ENCODE results near the gene SLC25A18.
"Not testable (repeated sequence)": the region's sequence is repeated elsewhere in the genome, so short reads cannot be mapped to it uniquely, and the experiment has no call there.

The SLC25A18 gene, protein sequence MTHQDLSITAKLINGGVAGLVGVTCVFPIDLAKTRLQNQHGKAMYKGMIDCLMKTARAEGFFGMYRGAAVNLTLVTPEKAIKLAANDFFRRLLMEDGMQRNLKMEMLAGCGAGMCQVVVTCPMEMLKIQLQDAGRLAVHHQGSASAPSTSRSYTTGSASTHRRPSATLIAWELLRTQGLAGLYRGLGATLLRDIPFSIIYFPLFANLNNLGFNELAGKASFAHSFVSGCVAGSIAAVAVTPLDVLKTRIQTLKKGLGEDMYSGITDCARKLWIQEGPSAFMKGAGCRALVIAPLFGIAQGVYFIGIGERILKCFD

DNA sequence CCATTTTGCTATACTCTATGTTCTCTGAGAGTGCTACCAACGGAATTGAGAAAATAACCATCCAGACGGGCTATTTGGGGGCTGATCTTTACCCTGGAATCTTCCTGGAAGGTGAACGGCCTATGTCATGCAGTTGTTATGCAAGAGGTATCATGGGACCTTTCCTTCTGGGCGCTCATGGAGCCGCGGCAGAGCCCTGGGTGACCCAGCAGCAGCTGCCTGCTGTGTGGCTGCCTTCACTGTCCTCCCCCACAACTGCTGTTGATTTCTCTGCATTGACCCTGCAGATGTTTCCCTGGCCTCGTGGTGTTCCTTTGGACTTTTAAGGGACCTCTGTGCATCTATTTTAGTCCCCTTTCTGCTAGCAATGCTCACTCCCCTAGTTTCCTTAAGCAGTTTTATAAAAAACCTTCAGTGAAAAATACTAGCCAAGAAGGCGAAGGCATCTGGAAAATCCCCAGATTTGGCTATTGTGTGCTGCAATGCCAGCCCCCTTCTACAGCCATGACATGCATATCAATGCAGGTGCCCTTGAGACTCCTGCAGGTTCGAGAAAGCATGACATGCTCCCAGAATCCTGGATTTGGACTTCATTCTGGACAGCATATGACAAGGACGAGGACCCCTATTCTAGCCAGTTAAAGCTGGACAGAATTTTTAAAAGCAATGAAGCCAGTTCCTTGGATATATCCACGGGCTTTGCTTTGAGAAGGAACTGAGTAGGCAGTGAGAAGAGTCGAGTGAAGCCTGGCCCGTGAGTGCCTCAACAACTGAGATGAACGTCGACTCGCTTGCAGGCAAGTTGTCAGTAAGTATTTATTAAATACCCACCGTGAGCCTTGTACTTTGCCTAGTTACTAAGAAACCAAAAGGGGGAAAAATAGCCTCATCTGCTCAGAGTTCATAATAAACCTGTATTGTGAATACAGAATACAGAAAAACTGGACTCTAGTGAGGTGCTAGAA is at the start of gene SLC25A18:
TSS of gene SLC25A18 (plus strand) at position 593 of the 965 bp plus-strand sequence. CDS start 16,447 bp downstream, outside the sequence.
- DNase-seq = no peak

DNA sequence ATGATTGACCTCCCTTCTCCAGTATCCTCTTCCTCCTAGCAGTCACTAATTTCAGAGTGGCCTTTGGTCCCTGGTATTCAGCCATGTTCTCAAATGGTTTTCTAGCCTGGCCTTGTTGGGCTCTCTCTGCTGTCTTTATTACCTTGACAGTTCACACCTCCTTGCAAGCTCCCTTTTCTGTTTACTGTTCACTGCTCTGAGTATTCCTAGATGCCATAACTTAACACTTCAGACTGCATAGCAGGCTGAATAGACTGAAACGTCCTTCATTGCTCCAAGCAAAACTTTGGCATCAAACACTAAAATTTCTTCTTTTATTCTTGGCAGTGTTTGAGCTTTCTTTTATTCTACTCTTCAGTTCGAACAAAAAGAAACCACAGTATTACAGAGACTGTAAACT is 49.7 kb upstream of the SLC25A18 start:
- DNase-seq = no peak

DNA sequence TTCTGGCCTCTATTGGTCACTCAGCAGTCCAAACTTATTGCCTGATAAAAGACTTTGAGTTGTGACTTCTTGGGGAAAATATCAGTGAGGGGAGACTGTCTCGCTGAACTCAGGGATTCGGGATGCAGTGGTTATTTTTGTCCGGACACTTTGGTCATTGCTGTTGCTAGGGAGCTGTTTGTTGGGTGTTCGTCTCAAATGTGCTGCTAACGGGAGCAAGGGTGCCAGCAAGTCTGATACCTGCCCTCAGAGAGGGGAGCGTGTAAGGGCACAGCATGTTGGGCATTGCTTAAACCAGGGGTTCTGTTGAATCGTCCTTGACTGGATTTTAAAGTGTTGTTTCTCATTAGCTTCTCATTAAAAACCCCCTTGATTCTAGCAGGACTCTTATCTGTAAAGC is 49.2 kb upstream of the SLC25A18 start:
- no peak for DNase-seq

DNA sequence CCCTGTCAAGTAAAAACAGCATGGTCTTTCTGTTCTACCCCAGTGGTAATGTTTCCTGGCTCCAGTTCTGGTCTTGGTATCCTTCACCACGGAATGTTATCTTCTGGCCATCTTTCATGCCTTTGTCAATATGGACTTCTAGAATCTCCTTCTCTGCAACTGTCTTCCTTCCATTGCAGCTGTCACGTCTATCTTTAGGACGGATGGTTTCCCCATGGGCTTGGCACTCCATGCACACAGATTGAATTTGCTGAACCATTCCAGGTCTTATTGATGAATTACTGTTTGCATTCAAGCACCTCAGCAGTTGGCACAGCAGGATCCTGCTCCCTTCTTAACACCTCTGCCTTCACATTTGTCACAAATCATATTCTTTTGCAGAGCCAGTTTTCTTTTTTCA is 44.9 kb upstream of the SLC25A18 start:
- no peak for DNase-seq

DNA sequence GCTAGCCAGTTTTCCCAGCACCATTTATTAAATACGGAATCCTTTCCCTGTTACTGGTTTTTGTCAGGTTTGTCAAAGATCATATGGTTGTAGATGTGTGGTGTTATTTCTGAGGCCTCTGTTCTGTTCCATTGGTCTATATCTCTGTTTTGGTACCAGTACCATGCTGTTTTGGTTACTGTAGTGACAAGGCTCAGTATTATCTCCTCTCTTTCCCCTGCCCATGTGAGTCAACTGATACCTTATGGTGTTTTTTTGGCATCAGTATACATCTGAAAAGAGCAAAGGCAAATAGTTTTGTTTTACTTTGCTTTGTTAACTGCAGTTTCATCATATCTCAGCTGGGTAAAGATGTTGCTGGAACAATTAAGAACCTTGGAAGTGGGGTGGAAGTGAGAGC is 41.3 kb upstream of the SLC25A18 start:
- not testable (repeated sequence) for DNase-seq

DNA sequence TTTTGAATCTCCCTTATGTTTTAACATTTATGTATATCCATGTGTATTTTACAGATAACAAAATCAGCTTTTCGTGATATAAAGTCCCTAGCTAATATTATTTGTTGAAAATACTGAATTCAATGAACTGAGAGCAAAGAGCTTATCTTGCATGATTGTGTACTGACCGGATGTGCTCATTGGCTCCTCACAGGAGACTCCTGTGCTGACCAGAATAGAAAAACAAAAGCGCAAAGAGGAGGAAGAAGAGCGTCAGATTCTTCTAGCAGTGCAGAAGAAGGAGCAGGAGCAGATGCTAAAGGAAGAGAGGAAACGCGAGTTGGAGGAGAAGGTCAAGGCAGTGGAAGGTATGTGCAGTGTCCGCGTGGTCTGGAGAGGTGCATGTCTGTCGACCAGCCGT is 39.4 kb upstream of the SLC25A18 start:
- no peak for DNase-seq

DNA sequence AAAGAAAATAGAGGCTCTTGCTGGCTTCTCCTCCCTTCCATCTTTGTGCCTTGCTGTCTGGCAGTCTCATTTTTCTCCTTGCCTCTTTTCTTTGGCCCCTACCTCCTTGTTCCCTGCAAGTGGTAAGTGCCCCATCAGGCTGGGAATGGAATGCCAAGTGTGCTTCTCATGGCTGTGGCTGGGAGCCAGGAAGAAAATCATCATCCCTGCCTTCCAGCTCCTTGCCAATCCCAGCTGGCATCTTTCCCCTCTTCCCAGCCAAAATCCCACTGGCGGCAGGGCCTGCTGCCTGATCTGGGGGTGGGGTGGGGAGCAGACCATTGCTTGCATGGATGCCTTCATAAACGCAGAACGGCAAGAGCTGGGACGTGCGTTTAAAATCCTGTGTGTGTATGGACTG is 27.0 kb upstream of the SLC25A18 start:
- no peak for DNase-seq

DNA sequence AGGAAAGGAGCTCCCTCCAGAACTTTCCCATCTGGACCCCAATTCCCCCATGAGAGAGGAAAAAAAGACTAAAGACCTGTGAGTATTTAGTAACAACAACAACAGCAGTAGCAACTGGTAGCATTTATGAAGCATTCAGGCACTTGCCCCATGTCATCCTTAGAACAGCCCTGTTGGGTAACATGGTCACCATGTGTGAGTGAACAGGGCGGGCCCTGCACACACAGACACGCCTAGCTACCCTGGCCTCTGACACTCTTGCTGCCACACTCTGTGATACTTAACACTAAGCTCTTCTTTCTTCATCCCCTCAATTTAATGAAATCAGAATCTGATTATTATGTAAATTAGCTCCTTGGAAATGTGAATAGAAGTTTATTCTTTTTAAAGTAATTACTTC is 26.1 kb upstream of the SLC25A18 start:
- no peak for DNase-seq

DNA sequence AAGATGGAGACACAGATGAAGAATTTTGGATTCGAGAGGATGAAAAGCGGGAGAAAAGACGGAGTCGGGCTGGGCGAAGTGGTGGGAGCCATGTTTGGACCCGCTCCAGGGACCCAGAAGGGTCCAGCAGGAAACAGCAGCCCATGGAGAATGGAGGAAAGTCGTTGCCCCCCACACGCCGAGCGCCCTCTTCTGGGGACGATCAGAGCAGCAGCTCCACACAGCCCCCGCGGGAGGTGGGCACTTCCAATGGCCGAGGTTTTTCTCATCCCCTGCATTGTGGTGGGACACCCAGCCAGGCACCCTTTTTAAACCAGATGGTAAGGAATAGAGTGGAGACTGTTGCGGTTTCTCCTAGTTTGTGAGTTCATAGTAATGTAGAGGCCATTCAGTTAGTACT is 22.8 kb upstream of the SLC25A18 start:
- DNase-seq = no peak

DNA sequence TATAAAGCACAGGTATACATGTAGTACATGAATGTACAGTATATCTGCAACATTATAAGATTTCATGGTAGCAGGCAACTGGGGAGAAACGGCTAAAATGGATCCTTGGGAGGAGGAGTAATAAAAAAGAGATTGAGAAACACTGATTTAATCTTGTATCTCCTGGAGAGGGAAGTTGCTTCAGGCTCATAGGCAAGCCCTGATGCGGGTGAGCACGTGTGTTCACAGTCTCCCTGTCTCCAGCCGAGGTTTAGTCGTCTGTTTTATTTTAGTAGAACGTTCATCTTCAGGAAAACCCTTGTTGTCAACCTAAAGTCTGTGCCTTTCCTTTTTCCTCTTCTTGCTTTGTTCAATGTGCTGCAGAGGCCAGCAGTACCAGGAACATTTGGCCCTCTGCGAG is 21.8 kb upstream of the SLC25A18 start:
- no peak for DNase-seq

DNA sequence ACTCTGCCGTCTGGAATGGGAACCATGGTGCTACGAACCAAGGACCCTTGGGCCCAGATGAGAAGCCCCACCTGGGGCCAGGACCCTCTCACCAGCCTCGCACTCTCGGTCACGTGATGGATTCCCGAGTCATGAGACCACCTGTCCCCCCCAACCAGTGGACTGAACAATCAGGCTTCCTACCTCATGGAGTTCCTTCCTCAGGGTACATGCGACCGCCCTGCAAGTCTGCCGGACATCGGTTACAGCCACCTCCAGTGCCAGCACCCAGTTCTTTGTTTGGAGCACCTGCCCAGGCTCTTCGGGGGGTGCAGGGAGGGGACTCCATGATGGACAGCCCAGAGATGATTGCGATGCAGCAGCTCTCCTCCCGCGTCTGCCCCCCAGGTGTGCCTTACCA is 20.8 kb upstream of the SLC25A18 start:
- DNase-seq = no peak

DNA sequence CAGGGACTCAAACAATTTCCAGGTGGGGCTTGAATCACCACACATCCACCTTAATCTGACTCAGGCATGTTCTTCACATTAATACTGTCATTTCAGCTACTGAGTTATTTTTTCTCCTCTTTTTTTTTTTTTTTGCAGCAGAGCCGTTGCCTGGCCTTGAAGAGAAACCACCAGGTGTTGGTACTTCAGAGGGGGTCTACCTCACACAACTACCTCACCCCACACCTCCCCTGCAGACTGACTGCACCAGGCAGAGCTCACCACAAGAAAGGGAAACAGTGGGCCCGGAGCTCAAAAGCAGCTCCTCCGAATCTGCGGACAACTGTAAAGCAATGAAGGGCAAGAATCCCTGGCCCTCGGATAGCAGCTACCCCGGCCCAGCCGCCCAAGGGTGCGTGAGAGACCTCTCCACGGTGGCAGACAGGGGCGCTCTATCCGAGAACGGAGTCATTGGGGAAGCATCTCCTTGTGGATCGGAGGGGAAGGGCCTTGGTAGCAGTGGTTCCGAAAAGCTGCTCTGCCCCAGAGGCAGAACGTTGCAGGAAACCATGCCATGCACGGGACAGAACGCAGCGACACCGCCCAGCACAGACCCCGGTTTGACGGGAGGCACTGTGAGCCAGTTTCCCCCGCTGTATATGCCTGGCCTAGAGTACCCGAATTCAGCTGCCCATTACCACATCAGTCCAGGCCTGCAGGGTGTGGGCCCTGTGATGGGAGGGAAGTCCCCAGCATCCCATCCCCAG is 15.1 kb upstream of the SLC25A18 start:
- DNase-seq = no peak

DNA sequence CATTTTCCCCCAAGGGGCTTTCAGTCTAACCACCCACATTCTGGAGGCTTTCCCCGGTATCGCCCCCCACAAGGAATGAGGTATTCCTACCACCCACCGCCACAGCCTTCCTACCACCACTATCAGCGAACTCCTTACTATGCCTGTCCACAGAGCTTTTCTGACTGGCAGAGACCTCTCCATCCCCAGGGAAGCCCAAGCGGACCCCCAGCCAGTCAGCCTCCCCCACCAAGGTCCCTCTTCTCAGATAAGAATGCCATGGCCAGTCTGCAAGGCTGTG is 14.6 kb upstream of the SLC25A18 start:
- DNase-seq = no peak

DNA sequence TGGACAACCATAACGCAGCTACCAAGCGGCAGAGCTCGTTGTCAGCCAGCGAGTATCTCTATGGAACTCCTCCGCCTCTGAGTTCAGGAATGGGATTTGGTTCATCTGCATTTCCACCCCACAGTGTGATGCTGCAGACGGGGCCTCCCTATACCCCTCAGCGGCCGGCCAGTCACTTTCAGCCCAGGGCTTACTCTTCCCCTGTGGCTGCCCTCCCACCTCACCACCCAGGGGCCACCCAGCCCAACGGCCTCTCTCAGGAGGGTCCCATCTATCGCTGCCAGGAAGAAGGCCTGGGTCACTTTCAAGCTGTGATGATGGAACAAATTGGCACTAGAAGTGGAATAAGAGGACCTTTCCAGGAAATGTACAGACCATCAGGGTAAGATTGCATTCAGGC is 14.1 kb upstream of the SLC25A18 start:
- DNase-seq = no peak

DNA sequence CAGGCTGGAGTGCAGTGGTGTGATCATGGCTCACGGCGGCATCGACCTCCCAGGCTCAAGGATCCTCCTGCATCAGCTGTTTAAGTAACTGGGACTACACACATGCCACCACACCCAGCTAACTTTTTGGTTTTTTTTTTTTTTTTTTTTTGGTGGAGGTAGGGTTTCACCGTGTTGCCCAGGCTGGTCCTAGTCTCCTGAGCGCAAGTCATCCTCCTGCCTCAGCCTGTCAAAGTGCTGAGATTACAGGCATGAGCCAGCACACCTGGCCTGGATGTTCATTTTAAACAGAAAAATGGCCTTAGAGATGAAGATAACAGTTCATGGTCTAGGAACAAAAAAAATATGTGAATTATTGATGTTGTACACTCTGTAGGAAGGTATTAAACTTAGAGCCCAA is 13.6 kb upstream of the SLC25A18 start:
- no peak for DNase-seq

DNA sequence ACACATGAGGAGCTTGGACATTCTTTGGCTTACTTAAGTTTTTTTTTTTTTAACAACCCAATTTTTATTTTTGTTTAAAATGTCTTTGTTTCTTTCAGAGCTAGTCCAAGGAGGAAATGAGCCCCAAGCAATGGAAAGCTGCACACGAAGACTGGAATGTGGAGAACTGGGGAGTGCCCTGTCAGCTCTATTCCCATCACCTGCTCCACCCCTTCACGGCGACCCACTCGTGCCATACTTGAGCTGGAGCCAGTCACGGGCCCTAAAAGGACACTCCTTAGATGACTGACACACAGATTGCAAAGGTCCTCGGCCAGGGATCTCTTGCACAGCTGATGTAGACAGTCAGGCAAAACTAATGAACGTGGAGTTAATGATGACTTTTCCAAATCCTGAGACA is 10.6 kb upstream of the SLC25A18 start:
- no peak for DNase-seq

DNA sequence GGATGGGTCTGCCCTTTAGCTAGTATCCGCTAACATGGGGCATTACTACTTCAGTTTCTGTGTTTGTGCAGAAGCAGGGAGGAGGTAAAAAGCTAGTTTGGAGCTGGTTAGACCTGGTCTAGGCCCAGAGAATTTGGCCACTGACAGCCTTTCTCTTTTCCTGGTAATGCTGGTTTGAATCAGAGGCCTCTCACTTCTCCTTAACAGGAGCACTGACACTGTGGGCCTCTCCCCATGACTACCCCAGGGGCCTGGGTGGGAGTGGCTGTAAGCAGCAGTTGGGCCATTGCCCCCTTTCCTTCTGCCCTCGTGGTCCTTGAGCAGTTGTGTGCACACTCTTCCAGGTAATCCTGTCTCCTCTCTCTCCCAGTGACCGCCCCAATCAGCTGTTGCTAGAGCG is 8.5 kb upstream of the SLC25A18 start:
- DNase-seq = no peak

DNA sequence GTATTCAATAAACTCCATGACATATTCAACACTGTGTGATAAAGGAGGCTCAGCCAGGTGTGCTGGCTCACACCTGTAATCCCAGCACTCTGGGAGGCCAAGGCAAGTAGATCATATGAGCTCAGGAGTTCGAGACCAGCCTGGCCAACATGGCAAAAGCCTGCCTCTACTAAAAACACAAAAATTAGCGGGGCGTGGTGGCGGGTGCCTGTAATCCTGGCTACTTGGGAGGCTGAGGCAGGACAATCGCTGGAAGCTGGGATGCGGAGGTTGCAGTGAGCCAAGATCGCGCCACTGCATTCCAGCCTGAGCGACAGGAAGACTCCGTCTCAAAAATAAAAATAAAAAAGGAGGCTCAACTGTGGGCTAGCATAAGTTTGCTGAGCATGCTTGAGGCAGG is 4.1 kb upstream of the SLC25A18 start:
- no peak for DNase-seq

DNA sequence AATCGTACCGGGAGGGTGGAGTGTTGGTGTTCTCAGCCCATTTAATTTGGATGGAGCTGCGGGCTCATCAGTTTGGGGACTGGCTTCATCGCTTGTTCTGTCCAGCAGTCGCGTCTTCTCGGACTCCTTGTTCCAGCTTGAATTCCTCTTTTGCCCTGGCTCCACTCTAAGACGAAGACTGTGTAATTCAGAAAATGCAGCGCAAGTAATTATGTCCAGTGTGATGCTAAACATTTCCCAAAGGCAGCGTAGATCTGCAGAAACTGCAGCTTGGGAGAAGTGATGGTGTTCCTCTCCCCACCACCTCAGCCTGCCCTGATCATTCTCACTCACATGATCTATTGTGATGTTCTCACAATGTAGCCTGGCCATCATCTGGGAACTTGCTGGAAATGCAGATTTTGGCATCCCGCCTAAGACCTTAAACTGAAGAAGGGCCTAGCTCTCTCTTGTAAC is 666 bp downstream of the SLC25A18 start:
- DNase-seq = no peak

DNA sequence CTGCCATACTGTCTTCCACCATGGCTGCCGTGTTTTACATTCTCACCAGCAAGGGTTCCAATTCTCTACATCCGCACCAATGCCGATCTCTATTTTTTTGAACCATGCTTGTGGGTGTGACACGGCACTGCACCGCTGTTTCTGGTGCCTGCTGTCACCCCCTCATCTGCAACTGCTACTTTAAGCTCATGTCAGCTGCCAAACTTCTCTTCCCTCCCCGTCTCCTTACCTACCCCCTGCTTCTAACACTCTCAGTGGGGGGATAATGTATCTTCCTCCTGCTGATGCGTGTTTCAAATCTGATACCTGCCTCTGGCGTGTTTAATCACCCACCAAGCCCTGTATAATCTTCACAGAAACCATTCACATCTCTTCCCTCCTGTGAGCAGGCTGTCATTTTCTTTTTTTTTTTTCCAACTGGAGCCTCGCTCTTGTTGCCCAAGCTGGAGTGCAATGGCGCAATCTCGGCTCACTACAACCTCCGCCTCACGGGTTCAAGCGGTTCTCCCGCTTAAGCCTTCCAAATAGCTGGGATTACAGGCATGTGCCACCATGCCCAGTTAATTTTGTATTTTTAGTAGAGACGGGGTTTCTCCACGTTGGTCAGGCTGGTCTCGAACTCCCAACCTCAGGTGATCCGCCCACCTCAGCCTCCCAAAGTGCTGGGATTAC is 2.9 kb downstream of the SLC25A18 start:
- DNase-seq = not testable (repeated sequence)

DNA sequence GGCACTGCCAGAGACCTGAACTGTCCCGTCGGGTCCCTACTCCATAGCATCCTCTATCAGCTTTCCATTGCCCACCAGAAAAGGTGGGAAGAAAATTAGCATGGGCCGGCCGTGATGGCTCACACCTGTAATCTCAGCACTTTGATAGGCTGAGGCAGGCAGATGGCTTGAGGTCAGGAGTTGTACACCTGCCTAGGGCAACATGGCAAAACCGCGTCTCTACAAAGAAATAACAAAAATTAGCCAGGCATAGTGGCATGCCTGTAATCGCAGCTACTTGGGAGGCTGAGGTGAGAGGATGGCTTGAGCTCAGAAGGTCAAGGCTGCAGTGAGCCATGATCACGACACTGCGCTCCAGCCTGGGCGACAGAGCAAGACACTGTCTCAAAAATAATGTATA is 3.5 kb downstream of the SLC25A18 start:
- DNase-seq = no peak

DNA sequence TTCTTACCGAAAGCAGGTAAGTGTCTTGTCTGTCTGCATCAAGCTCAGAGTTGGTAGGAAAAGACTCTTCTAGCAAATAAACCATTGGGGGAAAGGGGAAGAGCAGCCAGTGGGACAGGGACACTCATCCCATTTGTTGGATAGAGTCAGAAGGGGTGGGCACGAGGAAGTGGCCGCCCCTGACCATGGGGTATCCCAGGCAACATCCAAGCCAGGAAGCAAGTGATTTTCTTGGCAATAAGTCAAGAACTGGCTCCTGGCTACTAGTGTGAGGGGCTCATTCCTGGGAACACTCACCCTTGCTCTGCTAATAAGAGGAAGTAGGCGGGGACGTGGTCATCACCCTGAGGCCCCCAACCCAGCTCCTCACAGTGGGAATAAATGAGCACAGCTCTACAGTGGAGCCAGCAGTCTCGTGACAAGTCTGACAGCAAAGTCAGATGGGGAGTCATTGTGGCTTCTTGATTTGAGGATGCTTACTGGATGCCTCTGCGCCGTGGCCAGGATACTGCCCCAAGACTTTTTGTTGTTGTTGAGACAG is 6.7 kb downstream of the SLC25A18 start:
- no peak for DNase-seq
